Hematopoietic multipotent progenitor cell (in vitro differentiated cells): ENCODE data around the gene NR6A1. TPM values are rescaled to one million over a fixed set of nuclear protein-coding genes. Genes with fewer than 3 reads are reported as not detected.
"Not testable (repeated sequence)": the region's sequence is repeated elsewhere in the genome, so short reads cannot be mapped to it uniquely, and the experiment has no call there.

Experiments
- DNase-seq, 3 donors: peaks; one replicate each; pipeline ENCODE4 v3.0.0-alpha.2; 2011 to 2015; ENCODE audit warnings: low read depth in 2 of 3, low spot score in 2 of 3
- total RNA-seq: library from RNA; depleted of rRNA; stranded (reverse); fragments of >200 nt; gene quantifications from one replicate; pipeline ENCODE4 v1.2.3, GENCODE V29; 2012

Gene NR6A1
- total RNA-seq, 1 donor = 9.4 TPM

DNA sequence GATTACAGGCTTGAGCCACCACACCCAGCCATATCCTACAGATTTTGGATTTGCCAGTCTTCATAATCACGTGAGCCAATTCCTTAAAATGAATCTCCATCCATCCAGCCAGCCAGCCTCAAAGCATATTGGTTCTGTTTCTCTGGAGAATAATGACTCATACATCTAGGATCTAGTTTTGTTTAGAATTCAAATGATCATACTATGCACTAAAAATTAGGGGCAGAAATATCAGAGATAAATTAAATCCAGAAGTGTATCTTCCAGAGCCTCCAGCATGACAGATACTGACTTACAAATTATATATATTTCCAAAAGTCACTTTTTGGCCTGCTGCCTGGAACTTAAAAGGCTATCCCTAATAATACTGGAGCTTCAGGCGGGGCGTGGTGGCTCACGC is 144.8 kb downstream of the NR6A1 start:
- DNase-seq = no peak

DNA sequence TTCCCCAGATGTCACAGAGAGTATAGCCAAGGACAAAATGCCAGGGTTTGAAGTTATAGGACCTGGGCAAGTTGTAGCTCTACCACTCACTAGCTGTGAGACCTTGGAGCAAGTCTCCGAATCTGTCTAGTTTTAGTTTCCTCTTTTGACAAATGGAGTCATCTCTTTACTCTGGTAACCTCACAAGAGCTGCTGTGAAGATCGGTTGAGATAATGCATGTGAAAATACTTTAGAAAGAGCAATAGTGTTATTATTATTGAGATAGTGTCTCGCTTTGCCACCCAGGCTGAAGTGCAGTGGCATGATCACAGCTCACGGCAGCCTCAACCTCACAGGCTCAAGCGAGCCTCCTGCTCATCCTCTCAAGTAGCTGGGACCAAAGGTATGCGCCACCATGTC is 146.0 kb downstream of the NR6A1 start:
- no peak for DNase-seq

DNA sequence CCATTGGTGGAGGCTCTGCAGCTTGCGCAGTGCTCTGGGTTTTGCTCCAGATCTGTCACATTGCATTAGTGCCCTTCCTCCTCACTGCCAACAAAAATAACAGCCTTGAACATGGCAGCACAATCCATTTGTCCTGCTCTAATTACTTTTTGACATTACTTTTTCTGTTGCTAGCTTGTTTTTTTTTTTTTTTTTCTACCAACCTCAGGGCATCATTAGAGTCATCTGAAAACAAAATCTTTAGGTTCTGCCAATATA is 146.4 kb downstream of the NR6A1 start:
- DNase-seq = no peak

DNA sequence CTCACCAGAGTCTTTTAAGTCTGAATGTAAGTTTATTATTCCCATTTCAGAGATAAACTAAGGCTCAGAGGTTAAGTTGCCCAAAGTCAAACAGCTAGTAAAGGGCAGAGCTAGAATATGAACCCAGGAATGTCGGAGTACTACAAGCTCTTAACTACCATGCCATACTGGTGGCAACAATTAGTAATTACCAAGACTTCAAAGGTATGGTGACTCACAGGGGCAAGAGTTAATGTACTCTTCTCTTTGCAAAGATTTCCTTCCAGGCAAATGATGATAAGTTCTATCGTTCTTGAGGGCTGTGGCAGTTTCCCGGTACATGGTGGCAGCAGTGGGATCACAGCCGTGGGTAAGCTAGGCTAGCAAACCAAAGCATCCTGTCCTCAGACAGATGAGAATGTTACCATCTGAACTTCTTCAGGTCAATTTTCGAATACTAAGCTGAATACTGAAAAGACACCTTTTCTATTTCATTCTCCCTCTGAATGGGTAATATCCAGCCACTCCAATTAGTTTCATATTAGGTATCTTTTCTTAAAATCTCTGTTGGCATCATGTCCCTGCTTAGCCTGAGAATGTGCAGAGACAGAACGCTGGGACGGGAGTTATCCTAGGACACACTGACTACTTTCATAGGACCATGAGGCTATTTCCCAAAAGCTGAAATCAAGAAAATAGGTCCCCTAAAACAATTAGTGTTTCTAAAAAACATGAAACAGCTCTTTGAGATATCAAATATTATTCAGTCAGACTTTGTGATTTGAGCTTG is 147.0 kb downstream of the NR6A1 start:
- DNase-seq = no peak

DNA sequence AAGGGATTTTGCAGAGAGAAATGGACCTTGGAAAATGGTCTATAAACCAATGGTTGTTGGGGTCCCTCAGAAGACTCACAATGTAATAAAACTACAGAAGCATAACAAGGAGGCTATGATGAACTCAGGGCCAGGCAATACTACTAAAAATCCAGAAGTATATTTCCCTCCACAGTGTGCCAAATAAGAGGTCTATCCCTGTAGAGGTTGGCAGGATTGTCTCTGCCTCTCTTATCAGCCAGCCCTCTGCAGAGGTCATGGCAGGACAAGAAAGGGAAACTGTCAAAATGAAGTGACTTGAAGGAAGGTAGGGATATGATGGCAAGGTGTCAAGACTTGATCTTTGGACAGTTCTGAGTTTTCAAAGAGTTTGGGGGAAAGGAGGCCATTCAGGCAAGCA is 148.2 kb downstream of the NR6A1 start:
- DNase-seq = no peak

DNA sequence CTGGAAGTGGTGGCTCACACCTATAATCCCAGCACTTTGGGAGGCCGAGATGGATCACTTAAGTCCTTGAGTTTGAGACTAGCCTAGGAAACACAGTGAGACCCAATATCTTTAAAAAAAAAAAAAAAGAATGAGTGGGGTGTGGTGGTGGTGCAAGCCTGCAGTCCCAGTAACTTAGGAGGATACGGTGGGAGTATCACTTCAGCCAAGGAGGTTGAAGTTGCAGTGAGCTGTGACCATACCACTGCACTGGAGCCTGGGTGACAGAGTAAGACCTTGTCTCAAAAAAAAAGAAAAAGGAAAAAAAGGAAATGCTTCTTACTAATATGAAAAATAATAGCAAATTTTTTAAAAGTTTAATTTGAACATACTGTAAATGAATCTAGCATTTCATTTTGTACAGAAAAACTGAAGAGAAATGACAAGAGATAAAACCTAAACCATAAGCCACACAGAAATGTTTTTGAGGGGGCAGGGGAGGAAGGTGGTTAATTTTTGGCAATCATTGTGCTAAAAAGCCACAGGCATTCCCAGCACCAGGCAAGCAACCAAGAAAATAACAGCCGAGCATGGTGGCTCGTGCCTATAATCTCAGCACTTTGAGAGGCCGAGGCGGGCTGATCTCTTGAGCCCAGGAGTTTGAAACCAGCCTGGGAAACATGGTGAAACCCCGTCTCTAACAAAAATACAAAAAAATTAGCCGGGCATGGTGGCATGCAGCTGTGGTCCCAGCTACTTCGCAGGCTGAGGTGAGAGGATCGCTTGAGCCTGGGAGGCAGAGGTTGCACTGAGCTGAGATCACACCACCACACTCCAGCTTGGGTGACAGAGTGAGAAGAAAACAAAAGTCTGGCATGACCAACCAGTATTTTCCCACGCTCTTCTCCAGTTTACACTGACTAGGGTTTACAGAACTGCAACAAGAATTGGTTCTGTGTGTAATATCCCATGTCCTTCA is 149.5 kb downstream of the NR6A1 start:
- DNase-seq = peak in 1 of 3 donors; percentile 29

DNA sequence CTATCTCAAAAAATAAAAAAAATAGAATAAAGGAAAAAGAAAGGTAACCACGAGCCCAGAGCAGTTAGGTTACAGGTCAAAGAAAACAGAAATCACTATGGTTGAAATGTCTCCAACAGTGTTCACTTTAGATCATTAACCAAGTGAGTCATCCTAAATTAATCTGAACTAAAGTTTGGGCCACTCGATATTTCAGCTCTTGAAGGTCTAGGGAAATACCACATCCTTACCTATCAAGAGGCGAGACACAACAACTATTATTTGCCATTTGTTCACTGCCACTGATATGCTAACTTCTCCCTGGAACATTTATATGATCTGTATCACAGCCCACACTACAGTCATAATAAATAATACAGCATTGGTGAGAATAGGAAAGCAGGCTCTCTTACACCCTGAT is 152.6 kb downstream of the NR6A1 start:
- DNase-seq = no peak

DNA sequence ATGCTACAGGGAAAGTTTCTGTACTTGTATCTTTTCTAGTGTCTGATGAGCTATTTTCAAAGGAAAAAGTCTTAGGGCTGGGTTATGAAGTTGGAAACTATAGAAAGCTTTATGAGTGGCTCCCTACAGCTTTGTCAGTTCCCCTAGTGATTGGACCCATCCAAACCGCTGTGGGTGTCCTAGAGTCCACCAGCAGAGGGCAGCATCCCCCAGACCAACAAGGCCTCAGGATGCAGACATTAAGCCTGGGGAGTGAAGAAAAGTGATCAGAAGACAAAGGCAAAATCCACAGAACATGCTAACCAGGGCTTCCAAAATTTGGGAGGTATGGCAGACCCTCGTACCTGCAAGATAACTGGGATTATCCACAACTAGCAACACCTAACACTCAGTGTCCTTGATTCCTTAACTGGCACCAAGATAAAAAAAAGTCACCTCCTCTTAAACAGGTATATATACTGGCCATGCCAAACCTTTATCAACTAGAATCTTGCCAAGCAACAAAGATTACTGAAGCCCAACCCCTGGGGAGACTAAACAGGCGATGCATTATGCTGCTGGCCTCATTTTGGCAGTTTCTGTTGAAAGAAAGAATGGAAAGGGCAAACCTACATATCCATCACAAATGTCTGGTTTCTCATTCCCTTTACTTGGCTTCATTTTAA is 153.5 kb downstream of the NR6A1 start:
- DNase-seq = peak; percentile 31 to 91 (median 78)

DNA sequence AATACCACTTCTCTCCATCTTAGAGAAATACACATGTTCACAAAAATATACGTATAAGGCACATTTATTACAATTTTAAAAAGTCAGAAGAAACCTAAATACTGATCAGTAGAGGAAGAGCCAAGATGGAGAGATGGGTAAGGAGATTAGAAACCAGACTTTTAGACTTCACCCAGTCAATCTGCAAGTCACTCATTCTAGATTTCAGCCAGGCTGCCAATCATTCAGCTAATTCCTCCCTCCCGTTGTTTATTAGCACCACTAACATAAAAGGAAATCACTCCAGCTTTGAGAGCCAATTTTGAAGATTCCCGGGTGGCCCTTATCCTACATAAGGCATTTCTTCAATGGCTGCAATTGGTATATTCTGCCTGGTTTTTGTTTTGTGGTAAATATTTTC is 154.2 kb downstream of the NR6A1 start:
- no peak for DNase-seq

DNA sequence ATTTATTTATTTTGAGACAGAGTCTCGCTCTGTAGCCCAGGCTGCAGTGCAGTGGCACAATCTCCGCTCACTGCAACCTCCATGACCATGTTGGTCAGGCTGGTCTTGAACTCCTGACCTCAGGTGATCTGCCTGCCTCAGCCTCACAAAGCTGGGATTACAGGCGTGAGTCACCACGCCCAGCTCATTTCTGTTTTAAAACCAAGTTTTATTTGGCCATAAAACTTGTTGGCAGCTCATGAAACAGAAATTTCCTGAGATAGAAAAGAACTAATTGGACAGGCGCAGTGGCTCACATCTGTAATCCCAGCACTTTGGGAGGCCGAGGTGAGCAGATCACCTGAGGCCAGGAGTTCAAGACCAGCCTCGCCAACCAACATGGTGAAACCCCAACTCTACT is 155.3 kb downstream of the NR6A1 start:
- not testable (repeated sequence) for DNase-seq

DNA sequence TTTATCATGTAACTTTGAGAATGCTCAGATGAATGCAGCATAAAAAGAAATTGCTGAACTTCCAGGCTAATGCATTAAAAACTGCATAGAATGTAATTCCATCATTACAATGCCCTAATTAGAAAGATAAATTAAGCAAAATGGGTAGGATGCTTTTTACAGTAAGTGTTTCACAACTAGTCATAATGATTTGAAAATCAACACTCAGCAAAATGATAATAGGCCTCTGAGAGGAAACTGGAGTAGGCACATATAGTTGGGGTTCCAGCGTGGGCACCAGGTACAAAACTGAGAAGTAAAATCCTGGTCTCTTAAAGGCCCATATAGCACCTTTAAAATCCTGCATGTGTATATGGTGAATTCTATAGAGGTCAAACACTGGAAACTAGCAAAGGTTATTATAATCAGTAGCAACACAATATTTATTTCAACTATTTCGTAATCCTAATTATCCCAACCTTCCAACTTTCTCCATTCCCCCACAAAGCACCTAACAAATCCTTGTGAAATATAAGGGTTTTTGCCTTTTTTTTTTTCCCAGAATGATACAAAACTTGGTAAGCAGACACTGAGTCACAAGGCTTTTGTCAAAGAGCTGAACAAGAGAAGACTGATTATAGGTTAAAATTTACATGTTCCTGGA is 155.9 kb downstream of the NR6A1 start:
- no peak for DNase-seq

DNA sequence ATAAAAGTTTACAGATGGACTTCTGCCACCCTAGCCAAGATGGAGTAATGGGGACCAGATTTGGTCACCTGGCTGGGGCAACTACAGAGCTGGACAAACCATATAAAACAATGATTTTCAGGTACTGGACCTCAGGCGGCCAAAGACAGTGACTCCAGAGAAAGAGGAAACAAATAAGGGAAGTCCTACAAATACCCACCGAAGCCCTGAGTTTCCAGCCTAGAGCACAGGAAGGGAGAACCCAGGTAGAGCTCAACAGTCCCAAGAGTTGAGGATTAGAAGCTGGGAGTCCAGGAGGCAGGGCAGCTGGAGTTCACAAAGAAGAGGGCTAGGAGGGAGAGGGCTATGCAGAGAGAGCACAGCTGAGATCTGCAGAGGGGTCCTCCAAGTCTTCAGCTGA is 157.3 kb downstream of the NR6A1 start:
- DNase-seq = peak in 1 of 3 donors; percentile 21

DNA sequence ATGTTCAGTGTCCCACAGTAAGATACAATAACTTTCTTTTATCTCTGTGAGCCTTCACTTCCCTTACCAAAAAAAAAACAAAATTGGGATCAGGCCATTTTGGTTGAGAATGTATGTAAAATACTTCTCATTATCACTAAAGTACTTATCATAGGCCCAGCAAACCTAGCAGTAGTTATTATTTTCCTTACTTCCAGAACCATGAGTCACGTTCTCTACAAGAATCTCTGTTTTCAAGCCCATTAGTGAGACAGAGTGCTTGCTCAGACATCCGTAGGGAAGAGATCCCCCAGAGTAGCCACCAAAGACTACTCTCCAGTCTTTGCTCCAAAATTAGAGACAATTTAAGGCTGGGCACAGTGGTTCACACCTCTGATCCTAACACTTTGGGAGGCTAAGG is 160.0 kb downstream of the NR6A1 start:
- DNase-seq = no peak

DNA sequence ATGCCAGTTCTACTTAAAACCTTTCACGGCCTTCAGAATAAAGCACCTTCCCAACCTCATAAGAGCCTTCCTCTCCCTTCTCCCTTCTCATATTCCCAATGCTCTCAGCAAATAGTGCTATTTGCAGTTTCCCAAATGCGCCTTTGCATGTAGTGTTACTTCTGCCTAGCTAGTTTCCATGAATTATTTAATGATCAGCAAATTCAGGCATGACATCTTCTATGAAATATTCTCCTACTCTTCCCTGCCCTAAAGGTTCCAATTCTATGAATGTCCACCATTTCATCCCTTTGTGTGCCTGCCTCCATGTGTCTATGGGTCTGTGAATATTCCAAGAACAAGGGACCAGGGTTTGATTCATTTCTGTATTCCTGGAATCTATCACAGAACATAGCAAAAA is 165.1 kb downstream of the NR6A1 start:
- DNase-seq = no peak

DNA sequence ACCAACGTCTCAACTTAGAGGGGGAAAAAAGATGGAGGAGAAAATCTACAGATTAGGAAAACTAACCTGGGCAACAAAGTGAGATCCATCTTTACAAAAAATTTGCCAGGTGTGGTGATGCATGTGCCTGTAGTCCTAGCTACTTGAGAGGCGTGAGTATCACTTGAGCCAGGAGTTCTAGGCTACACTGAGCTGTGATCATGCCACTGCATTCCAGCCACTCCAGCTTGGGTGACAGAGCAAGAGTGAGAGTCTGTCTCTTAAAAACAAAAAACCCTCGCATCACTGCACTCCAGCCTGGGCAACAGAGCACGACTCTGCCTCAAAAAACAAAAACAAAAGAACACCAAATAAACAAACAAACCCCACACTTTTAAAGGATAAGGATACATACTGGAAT is 165.9 kb downstream of the NR6A1 start:
- DNase-seq = no peak

DNA sequence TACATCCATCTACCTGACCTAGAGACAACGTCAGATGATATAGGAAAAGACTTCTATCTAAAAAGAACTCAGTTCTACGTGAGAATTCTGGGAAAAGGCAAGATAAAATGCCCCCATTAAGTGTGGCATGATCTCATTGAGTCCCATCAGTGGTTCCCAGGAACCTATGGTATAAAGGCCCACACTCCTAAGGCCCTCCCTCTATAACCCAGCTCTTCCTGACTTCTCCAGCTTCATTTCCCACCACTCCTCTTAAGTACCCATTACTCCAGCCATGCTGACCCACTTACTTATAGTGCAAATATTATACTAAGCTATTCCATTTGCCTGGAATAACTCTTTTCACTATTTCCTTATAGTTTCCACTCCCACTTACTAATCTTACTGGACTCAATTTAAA is 168.5 kb downstream of the NR6A1 start:
- DNase-seq = no peak

DNA sequence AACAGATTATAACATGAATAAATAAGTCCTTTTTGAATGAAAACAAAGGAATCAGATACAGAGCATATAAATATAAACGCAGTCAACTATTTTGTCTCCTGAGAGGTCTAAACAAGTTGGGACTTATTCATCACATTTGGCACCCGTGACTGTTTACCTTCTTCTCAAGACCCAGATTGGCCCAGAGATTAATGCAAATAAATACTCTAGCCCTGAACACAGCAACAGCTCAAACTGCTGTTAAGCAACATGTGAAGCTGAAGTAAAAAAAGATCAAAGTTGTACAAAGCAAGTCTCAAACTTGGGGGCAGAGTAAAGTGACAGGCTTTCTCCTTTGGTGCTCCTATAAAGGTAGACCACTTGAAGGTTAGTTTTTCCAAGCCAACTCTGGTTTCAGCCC is 168.9 kb downstream of the NR6A1 start:
- no peak for DNase-seq

DNA sequence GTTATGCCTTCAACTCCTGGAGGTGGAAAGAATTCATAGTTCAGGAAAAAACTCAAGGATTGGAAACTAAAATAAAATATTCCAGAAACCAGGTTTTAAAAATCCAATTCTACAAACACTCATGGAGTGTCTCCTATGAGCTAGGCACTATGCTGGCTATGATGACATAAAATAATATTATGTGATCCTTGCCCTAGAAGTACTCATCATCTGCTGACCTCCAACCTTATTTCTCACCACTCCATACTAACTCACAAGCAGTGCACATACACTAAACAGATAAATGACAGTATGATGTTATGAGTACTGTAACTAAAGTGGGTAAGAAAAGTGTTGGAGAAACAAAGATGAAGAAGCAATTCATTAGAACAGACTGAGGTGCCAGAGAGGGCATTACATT is 170.7 kb downstream of the NR6A1 start:
- no peak for DNase-seq

DNA sequence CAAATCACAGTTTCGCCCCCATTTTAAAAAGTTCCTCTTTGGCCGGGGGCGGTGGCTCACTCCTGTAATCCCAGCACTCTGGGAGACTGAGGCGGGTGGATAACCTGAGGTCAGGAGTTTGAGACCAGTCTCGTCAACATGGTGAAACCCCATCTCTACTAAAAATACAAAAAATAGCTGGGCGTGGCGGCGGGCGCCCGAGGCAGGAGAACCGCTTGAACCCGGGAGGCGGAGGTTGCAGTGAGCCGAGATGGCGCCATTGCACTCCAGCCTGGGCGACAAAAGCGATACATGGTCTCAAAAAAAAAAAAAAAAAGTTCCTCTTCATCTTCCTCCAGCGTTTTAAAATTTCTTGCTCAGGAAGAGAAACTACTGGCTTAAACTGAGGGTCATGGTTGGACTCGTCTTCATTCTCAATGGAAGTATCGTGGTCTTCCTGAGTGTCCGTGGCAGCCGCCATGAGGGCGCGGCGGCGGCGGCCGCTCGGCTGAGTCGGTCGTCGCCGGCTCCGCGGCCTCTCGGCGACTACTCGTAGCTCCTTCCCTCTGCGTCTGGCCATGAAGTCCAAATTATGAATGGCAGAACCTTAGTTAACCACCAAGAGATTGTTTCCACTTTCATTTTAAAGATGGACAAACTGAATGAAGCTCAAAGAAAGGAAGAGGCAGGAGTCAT is 171.9 kb downstream of the NR6A1 start:
- DNase-seq = no peak

DNA sequence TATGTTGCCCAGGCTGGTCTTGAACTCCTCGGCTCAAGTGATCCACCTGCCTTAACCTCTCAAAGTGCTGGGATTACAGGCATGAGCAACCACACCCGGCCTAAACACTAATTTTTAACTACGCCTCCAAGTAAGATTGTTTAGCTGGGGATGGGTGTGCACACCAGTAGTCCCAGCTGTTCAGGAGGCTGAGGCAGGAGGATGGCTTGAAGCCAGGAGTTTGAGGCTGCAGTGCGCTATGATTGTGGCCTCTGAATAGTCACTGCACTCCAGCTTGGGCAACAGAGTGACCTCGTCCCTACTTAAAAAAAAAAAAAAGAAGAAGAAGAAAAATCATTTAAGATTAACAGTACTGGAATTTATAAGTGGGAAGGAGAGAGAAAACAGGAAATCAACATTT is 173.1 kb downstream of the NR6A1 start:
- DNase-seq = no peak
